Activated T-helper 1 cell treated with anti-CD3 and anti-CD28 coated beads, Interleukin-12 subunit alpha, Interleukin-12 subunit beta, Interleukin-2, Interleukin-4 antibody, amounts not matched to agents 30 ng/mL and 10 ng/mL and 1 ng/mL, durations not matched to agents 14 hours and 24 hours and 36 hours (primary cell): ENCODE data around the gene C10orf143. TPM values are rescaled to one million over a fixed set of nuclear protein-coding genes. Genes with fewer than 3 reads are reported as not detected.
"Not testable (repeated sequence)": the region's sequence is repeated elsewhere in the genome, so short reads cannot be mapped to it uniquely, and the experiment has no call there.

Experiments used
- DNase-seq: peaks from one replicate; pipeline ENCODE4 v3.0.0; 2021; ENCODE audit warnings: low spot score
- H3K27ac Mint-ChIP-seq: one replicate; pipeline ENCODE4 v1.8.0; 2021; ENCODE audit warnings: mild to moderate bottlenecking, mixed read lengths
- H3K27me3 Mint-ChIP-seq: one replicate; pipeline ENCODE4 v1.8.0; 2022; ENCODE audit warnings: mild to moderate bottlenecking, moderate library complexity, mixed read lengths; ENCODE audit not compliant: insufficient read depth
- H3K36me3 Mint-ChIP-seq: one replicate; pipeline ENCODE4 v1.8.0; 2021; ENCODE audit warnings: low read depth, mixed read lengths
- H3K4me1 Mint-ChIP-seq: one replicate; pipeline ENCODE4 v1.8.0; 2021; ENCODE audit warnings: low read depth, mixed read lengths
- H3K4me3 Mint-ChIP-seq: one replicate; pipeline ENCODE4 v1.8.0; 2021; ENCODE audit warnings: mild to moderate bottlenecking, moderate library complexity, mixed read lengths
- H3K9me3 Mint-ChIP-seq: one replicate; pipeline ENCODE4 v1.8.0; 2021; ENCODE audit warnings: mixed read lengths
- intact Hi-C: fragments of 100-400 bp; cut with micrococcal nuclease; formaldehyde crosslinking; loops from one replicate; pipeline ENCODE4 v1.15.1; 2024
- total RNA-seq: library from RNA; stranded (reverse); gene quantifications from 2 replicates; pipeline ENCODE4 v1.2.3, GENCODE V29; 2022

C10orf143 gene
- total RNA-seq, 1 donor from 2014 or later, result 3.3 TPM

GRCh38 chr10:130037169-130037661 is 73.4 kb downstream of the C10orf143 start:
- Mint-ChIP-seq H3K36me3 (no peaks in the 10 kb centered on the region), H3K4me3 (no peak overlapping the region), H3K4me1 (no peaks in the 10 kb centered on the region), H3K27me3 (peaks cover 6% of the 10 kb centered on the region), H3K27ac (no peak overlapping the region), H3K9me3 (no peaks in the 10 kb centered on the region)
- intact Hi-C loops, result no loop called here
- DNase-seq, result no peak

GRCh38 chr10:130036296-130037065 is 74.1 kb downstream of the C10orf143 start:
- no peaks in the 10 kb centered on the region for H3K36me3 Mint-ChIP-seq
- H3K4me3 Mint-ChIP-seq, result no peak overlapping the region
- peaks cover 7% of the 10 kb centered on the region for H3K27me3 Mint-ChIP-seq
- DNase-seq, result no peak
- H3K9me3 Mint-ChIP-seq, result no peaks in the 10 kb centered on the region
- H3K4me1 Mint-ChIP-seq, result no peaks in the 10 kb centered on the region
- intact Hi-C loops, result no loop called here
- no peak overlapping the region for H3K27ac Mint-ChIP-seq

- Mint-ChIP-seq H3K27ac (no peak overlapping the region), H3K4me1 (no peaks in the 10 kb centered on the region), H3K9me3 (no peaks in the 10 kb centered on the region), H3K27me3 (peaks cover 2% of the 10 kb centered on the region), H3K4me3 (no peak overlapping the region), H3K36me3 (no peaks in the 10 kb centered on the region)
- intact Hi-C loops, result no loop called here
- DNase-seq, result no peak
Observed at GRCh38 chr10:130029209-130029608, 81.4 kb downstream of the C10orf143 start.

- intact Hi-C loops, result no loop called here
- Mint-ChIP-seq H3K36me3 (no peaks in the 10 kb centered on the region), H3K9me3 (no peaks in the 10 kb centered on the region), H3K4me1 (no peaks in the 10 kb centered on the region), H3K27ac (no peak overlapping the region), H3K4me3 (no peak overlapping the region), H3K27me3 (peaks cover 2% of the 10 kb centered on the region)
- DNase-seq, result no peak
Observed at GRCh38 chr10:130028465-130028819, 82.2 kb downstream of the C10orf143 start.

GRCh38 chr10:130027716-130028464 is 82.7 kb downstream of the C10orf143 start:
- peaks cover 2% of the 10 kb centered on the region for H3K27me3 Mint-ChIP-seq
- DNase-seq, result no peak
- no peak overlapping the region for H3K4me3 Mint-ChIP-seq
- intact Hi-C loops, result no loop called here
- no peaks in the 10 kb centered on the region for H3K9me3 Mint-ChIP-seq
- no peaks in the 10 kb centered on the region for H3K36me3 Mint-ChIP-seq
- H3K4me1 Mint-ChIP-seq, result no peaks in the 10 kb centered on the region
- no peak overlapping the region for H3K27ac Mint-ChIP-seq

- DNase-seq, result no peak
- Mint-ChIP-seq H3K27me3 (no peaks in the 10 kb centered on the region), H3K27ac (no peak overlapping the region), H3K4me1 (no peaks in the 10 kb centered on the region), H3K4me3 (no peak overlapping the region), H3K9me3 (no peaks in the 10 kb centered on the region), H3K36me3 (no peaks in the 10 kb centered on the region)
- intact Hi-C loops, result no loop called here
Observed at GRCh38 chr10:130026670-130027456, 83.8 kb downstream of the C10orf143 start.

- Mint-ChIP-seq H3K9me3 (no peaks in the 10 kb centered on the region), H3K36me3 (no peaks in the 10 kb centered on the region), H3K4me3 (no peak overlapping the region), H3K4me1 (no peaks in the 10 kb centered on the region), H3K27ac (no peak overlapping the region), H3K27me3 (no peaks in the 10 kb centered on the region)
- no peak for DNase-seq
- intact Hi-C loops, result no loop called here
Observed at GRCh38 chr10:130025811-130026485, 84.7 kb downstream of the C10orf143 start.

GRCh38 chr10:130025326-130025725 is 85.3 kb downstream of the C10orf143 start:
- Mint-ChIP-seq H3K36me3 (no peaks in the 10 kb centered on the region), H3K4me1 (no peaks in the 10 kb centered on the region), H3K27me3 (no peaks in the 10 kb centered on the region), H3K4me3 (no peak overlapping the region), H3K9me3 (no peaks in the 10 kb centered on the region), H3K27ac (no peak overlapping the region)
- DNase-seq, result no peak
- intact Hi-C loops, result no loop called here

- no peak overlapping the region for H3K27ac Mint-ChIP-seq
Observed at GRCh38 chr10:130024779-130025325, 85.8 kb downstream of the C10orf143 start.

GRCh38 chr10:130024326-130024725 is 86.3 kb downstream of the C10orf143 start:
- DNase-seq, intact Hi-C loops, H3K27ac Mint-ChIP-seq, H3K4me3 Mint-ChIP-seq, H3K9me3 Mint-ChIP-seq, H3K36me3 Mint-ChIP-seq, H3K27me3 Mint-ChIP-seq, H3K4me1 Mint-ChIP-seq: not testable (repeated sequence)

More at GRCh38 chr10:130024779-130025325, 85.8 kb downstream of the C10orf143 start:
- no peaks in the 10 kb centered on the region for H3K9me3 Mint-ChIP-seq
- no peaks in the 10 kb centered on the region for H3K4me1 Mint-ChIP-seq
- no peaks in the 10 kb centered on the region for H3K27me3 Mint-ChIP-seq
- no peak overlapping the region for H3K4me3 Mint-ChIP-seq
- intact Hi-C loops, result no loop called here
- H3K36me3 Mint-ChIP-seq, result no peaks in the 10 kb centered on the region
- no peak for DNase-seq

GRCh38 chr10:130023454-130024230 is 87.0 kb downstream of the C10orf143 start:
- Mint-ChIP-seq H3K4me1 (no peaks in the 10 kb centered on the region), H3K36me3 (no peaks in the 10 kb centered on the region), H3K27me3 (no peaks in the 10 kb centered on the region), H3K27ac (no peak overlapping the region), H3K4me3 (no peak overlapping the region), H3K9me3 (no peaks in the 10 kb centered on the region)
- intact Hi-C loops, result no loop called here
- no peak for DNase-seq
